NCI-H1930 (cell line): ENCODE data around the gene BYSL.

Experiments
- DNase-seq, 2 experiments: peaks; one replicate each; lab custom pipeline; 2025; lab: John Stamatoyannopoulos, UW

BYSL gene

GRCh38 chr6:41914869-41915530 lies 6.3 kb upstream of the BYSL start:
- no peak for DNase-seq

DNA sequence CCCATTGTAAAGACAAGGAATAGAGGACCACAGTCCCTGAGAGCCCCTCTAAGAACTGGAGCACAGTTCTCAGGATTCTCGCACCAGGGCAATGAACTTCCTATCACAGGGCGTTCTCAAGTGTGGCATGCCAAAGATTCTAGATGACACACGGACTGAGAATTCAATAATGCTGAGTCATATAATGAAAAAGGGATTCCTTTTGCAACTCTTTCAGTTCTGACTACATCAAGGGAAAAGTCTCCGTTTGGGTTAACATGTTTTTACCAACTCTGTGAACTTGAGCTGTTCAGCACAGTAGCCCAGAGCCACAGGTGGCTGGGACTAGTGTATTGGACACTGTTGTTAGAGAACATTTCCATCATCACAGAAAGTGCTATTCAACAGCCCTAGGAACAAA lies 3.8 kb upstream of the BYSL start:
- no peak for DNase-seq

DNA sequence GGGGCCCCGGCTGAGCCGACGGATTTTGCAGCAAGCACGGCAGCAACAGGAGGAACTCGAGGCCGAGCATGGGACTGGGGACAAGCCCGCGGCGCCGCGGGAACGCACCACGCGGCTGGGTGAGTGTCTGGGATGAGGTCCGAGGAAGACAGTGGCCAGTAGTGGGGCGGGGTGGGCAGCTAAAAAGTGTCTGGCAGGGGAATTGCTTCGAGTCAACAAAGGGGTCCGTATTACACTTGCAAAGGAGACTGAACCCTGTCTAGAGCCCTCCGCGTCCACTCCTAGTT lies 356 bp downstream of the BYSL start:
- DNase-seq, result no peak

DNA sequence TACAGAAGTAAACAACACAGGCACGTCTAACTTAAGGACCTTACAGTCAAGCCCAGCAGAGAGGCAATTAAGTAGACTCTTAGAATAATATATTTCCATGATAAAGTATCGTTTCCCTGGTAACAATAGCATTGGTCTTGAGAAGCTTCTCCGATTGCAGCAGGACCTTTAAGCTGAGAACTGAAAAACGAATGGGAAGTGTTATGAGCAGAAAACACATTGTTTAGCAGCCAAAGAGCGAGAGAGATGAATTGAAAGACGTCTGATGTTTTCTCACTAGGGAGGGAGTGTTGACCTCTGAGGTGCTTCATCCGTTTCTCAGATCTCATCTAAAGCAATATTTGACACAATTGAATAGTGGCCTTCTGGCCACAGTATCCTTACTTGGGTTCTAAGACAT lies 855 bp downstream of the BYSL start:
- DNase-seq, result no peak

- no peak for DNase-seq
These were observed 6.0 kb downstream of the BYSL start for GRCh38 chr6:41927253-41927652.

DNA sequence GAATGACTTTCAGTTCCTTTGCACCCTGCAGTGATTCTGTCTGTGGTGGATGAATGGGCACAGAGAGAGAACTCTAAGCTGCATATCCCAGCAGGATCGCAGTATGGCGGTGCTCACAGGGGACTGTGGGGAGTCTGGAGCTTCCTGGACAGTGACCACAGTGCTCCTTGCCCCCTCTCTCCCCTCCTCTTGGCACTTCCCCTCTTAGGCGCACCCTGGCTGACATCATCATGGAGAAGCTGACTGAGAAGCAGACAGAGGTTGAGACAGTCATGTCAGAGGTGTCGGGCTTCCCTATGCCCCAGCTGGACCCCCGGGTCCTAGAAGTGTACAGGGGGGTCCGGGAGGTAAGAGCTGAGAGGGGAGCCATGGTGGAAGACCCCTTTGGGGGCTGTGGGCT lies 8.6 kb downstream of the BYSL start:
- DNase-seq, result no peak

- no peak for DNase-seq
These were observed 10.5 kb downstream of the BYSL start for GRCh38 chr6:41931792-41932191.

- no peak for DNase-seq
These were observed 11.1 kb downstream of the BYSL start for GRCh38 chr6:41932378-41932777.

- no peak for DNase-seq
These were observed 13.2 kb downstream of the BYSL start for GRCh38 chr6:41934278-41935192.

DNA sequence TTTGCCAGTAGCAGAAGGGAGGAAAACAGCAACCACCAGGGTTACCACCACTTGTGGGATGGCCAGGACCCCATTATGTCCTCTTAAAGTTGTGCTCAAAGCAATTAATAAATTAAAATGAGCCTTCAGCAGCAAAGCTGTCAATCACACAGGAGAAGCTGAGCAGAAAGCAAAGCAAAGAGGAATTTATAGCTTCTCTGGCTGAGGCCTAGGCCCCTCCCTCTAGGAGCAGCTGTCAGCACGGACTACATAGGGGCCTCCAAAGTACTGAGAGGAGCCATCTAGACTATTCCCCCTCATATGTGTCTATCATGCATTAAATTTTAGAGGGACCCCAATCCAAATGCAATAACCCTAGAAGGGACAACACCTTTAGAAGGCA lies 13.9 kb downstream of the BYSL start:
- DNase-seq, result no peak

DNA sequence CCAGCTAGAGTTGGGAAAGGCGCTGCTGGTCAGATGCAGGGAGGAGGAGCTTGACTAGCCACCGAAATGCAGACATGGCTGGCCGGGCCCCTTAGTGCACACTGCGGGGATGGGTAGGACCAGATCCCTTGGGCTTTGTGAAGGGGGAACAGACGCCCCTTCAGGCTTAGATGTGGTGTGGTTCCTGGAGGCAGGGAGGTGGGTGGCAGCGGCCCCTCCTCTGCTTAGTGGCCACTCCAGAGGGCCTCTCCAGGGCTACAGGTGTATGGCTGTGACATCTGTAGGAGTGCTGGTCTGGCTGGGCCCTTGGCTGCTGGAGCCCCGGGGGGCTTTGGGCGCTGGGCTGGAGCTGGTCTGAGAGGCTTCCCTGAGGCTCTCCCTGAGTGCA lies 14.4 kb downstream of the BYSL start:
- no peak for DNase-seq

GRCh38 chr6:41936073-41936837 lies 15.0 kb downstream of the BYSL start:
- peak in 1 of 2 experiments; percentile 34 for DNase-seq

DNA sequence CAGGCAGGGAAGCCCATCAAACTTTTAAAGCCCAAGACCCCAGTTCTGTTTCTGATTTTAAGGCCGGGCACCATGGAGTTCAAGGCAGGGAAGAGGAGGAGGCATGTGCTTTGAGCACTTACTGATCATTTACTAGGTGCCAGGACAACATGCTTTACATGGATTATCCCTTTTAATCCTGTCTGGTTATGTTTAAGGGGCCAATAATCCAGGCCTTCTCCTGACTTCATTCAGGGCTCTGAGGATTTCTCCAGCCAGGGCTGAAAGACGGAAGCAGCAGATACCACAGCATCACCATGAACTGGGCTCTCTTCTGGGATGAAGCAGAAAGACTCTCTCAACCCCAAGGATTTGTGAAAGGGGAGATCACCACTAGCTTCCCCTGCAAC lies 16.2 kb downstream of the BYSL start:
- no peak for DNase-seq

DNA sequence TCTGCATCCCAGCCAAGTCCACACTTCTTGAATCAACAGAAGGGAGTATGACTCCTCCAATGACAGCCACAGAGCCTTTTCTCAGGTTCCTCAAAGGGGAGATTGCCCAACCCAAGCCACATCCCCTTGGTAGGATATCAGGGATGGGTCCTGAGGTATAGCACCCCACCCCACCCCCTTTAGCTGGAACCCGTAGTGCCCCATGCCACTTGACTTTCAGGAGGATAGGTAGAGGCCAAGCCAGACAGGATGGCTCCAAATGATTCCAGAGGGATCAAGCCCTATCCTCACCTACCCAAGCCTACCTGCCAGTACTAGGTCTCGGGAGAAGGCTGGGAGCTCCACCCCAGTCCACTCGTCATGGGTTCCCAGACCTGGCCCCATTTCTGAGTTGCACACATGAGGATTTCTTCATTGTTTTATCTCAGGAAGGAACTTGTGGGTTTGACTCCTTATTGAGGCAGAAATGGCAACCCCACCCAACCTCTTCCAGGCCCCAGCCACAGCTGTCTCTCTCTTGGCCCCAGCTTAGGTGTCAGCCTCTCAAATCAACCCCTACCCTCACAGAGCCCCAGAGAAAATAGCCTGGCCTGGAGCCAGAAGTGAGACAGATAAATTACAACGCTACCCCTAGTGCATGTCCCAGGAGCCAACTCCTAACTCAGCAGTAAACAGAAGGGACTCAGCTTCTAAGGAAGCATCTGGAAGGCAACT lies 16.7 kb downstream of the BYSL start:
- DNase-seq, result no peak

- no peak for DNase-seq
These were observed 17.4 kb downstream of the BYSL start for GRCh38 chr6:41938590-41939175.

GRCh38 chr6:41939176-41939847 lies 18.0 kb downstream of the BYSL start:
- no peak for DNase-seq

DNA sequence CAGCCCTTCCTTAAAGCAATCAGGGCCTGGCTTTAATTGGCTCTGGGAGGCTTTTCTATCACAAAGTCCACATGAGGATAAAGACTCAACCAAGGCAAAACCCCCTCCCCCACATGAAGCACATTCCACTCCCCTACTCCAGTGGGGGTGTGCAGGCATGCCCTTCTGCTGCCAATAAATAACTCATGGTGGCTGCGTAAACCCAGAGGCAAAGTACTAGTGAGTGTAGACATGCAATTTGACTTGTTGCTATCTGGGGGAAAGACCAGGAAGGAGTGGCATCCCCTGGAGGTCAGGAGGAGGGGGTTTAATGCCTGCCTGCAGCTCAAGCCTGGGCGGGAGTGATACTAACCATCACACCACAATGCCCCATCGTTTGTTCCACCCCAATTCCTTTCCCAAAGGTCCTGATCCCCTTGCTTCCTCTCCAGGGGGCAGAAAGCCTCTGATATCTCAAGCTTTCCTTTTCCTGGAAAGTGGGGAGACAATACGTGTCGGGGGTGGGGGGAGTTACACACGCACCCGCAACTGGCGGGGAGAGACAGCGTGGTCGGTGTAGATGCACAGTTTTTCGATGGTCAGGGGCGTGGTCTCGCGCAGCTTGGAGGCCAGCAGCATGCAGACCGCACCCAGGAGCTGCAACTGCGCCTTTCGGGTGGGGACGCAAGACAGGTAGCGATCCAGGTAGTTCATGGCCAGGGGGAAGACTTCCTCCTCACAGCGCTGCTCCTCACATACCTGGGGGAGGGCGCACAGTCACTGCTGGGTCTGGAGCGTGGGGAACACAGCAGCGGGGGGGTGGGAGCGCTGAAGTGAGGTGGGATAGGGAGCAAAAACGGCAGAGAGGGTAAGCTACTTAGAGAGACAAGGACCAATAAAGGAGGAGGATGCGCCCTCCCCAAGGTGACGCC lies 18.8 kb downstream of the BYSL start:
- no peak for DNase-seq

GRCh38 chr6:41940759-41941279 lies 19.5 kb downstream of the BYSL start:
- no peak for DNase-seq

GRCh38 chr6:41941280-41942066 lies 20.2 kb downstream of the BYSL start, which contains the start of gene CCND3:
Gene CCND3, minus strand, starts transcription at chr6:41941808. Its CDS starts 159 bp downstream, at chr6:41941649.
- peak; percentile 65 to 87 for DNase-seq
